Subcutaneous abdominal adipose tissue (tissue), 5 donors: ENCODE measurements around the gene EDEM1.

Source experiments
- H3K27ac ChIP-seq: one replicate; pipeline ENCODE4 v1.7.0; 2013; ENCODE audit warnings: low read depth, mild to moderate bottlenecking, inconsistent platforms, low read length, moderate library complexity
- H3K27me3 ChIP-seq, 5 donors: one replicate each; pipeline ENCODE4 v1.7.0; 2013; ENCODE audit warnings: low read length in 5 of 5, inconsistent platforms in 1 of 5; ENCODE audit not compliant: control insufficient read depth in 5 of 5, insufficient read depth in 4 of 5
- H3K36me3 ChIP-seq, 5 donors: one replicate each; pipeline ENCODE4 v1.7.0; 2013; ENCODE audit warnings: low read length in 5 of 5; ENCODE audit not compliant: control insufficient read depth in 5 of 5, insufficient read depth in 5 of 5
- H3K4me1 ChIP-seq, 5 donors: one replicate each; pipeline ENCODE4 v1.7.0; 2013; ENCODE audit warnings: low read length in 5 of 5, mild to moderate bottlenecking in 3 of 5, moderate library complexity in 1 of 5; ENCODE audit not compliant: control insufficient read depth in 5 of 5, insufficient read depth in 5 of 5
- H3K4me3 ChIP-seq, 5 donors: one replicate each; pipeline ENCODE4 v1.7.0; 2013; ENCODE audit warnings: low read length in 5 of 5, low read depth in 1 of 5
- H3K9ac ChIP-seq, 5 donors: one replicate each; pipeline ENCODE4 v1.7.0; 2013; ENCODE audit warnings: low read length in 5 of 5, mild to moderate bottlenecking in 4 of 5, moderate library complexity in 3 of 5
- H3K9me3 ChIP-seq, 5 donors: one replicate each; pipeline ENCODE4 v1.7.0; 2013; ENCODE audit warnings: low read length in 5 of 5; ENCODE audit not compliant: control insufficient read depth in 5 of 5
- donor health status: healthy.
- donor health status: healthy.
- donor health status: healthy.
- donor health status: healthy.
- donor health status: healthy.

Gene EDEM1

GRCh38 chr3:5149306-5149880 is 38.1 kb upstream of the EDEM1 start:
- Histone ChIP-seq H3K27ac (no peak overlapping the region), H3K4me1 (peaks cover 0 to 28% (median 9%) of the 10 kb centered on the region in 5 donors)

GRCh38 chr3:5151586-5151985 is 35.9 kb upstream of the EDEM1 start:
- H3K9me3 ChIP-seq, result no peaks in the 10 kb centered on the region
- H3K36me3 ChIP-seq, result peaks cover 0 to 5% (median 0%) of the 10 kb centered on the region in 5 donors
- no peak overlapping the region for H3K9ac ChIP-seq
- H3K4me1 ChIP-seq, result peaks cover 0 to 15% (median 5%) of the 10 kb centered on the region in 5 donors
- H3K27ac ChIP-seq, result no peak overlapping the region
- no peaks in the 10 kb centered on the region for H3K27me3 ChIP-seq
- no peak overlapping the region for H3K4me3 ChIP-seq

More at GRCh38 chr3:5149306-5149880, 38.1 kb upstream of the EDEM1 start:
- Histone ChIP-seq H3K27me3 (no peaks in the 10 kb centered on the region), H3K9ac (no peak overlapping the region), H3K9me3 (no peaks in the 10 kb centered on the region), H3K4me3 (no peak overlapping the region), H3K36me3 (peaks cover 0 to 3% (median 0%) of the 10 kb centered on the region in 5 donors)

- Histone ChIP-seq H3K36me3 (peaks cover 0 to 5% (median 0%) of the 10 kb centered on the region in 5 donors), H3K9ac (no peak overlapping the region), H3K4me1 (peaks cover 0 to 16% (median 9%) of the 10 kb centered on the region in 5 donors), H3K27me3 (no peaks in the 10 kb centered on the region), H3K9me3 (no peaks in the 10 kb centered on the region), H3K4me3 (no peak overlapping the region), H3K27ac (no peak overlapping the region)
These were observed 34.4 kb upstream of the EDEM1 start for GRCh38 chr3:5153074-5153473.

GRCh38 chr3:5155241-5155640 is 32.3 kb upstream of the EDEM1 start:
- Histone ChIP-seq H3K36me3 (peaks cover 0 to 2% (median 0%) of the 10 kb centered on the region in 5 donors), H3K4me1 (peaks cover 0 to 7% (median 2%) of the 10 kb centered on the region in 5 donors), H3K9me3 (no peaks in the 10 kb centered on the region), H3K9ac (no peak overlapping the region), H3K27me3 (no peaks in the 10 kb centered on the region), H3K27ac (no peak overlapping the region), H3K4me3 (no peak overlapping the region)

GRCh38 chr3:5160321-5160720 is 27.2 kb upstream of the EDEM1 start:
- Histone ChIP-seq H3K4me3 (no peak overlapping the region), H3K4me1 (peaks cover 0 to 25% (median 12%) of the 10 kb centered on the region in 5 donors), H3K36me3 (no peaks in the 10 kb centered on the region), H3K27ac (no peak overlapping the region), H3K9me3 (no peaks in the 10 kb centered on the region), H3K9ac (no peak overlapping the region), H3K27me3 (no peaks in the 10 kb centered on the region)

GRCh38 chr3:5160940-5161858 is 26.3 kb upstream of the EDEM1 start:
- Histone ChIP-seq H3K4me3 (no peak overlapping the region), H3K4me1 (peaks cover 0 to 30% (median 12%) of the 10 kb centered on the region in 5 donors), H3K36me3 (no peaks in the 10 kb centered on the region), H3K9ac (no peak overlapping the region), H3K27me3 (no peaks in the 10 kb centered on the region), H3K9me3 (no peaks in the 10 kb centered on the region), H3K27ac (no peak overlapping the region)

- H3K27ac ChIP-seq, result no peak overlapping the region
- H3K27me3 ChIP-seq, result no peaks in the 10 kb centered on the region
- H3K4me3 ChIP-seq, result no peak overlapping the region
- peaks cover 0 to 29% (median 13%) of the 10 kb centered on the region in 5 donors for H3K4me1 ChIP-seq
- no peaks in the 10 kb centered on the region for H3K36me3 ChIP-seq
- no peaks in the 10 kb centered on the region for H3K9me3 ChIP-seq
- H3K9ac ChIP-seq, result no peak overlapping the region
These were observed 25.4 kb upstream of the EDEM1 start for GRCh38 chr3:5162102-5162501.

GRCh38 chr3:5165698-5166097 is 21.8 kb upstream of the EDEM1 start:
- Histone ChIP-seq H3K36me3 (peaks cover 0 to under 1% (median 0%) of the 10 kb centered on the region in 5 donors), H3K27me3 (no peaks in the 10 kb centered on the region), H3K9me3 (no peaks in the 10 kb centered on the region), H3K4me3 (no peak overlapping the region), H3K27ac (no peak overlapping the region), H3K9ac (no peak overlapping the region), H3K4me1 (peaks cover 0 to 21% (median 12%) of the 10 kb centered on the region in 5 donors)

- peaks cover 0 to 9% (median 4%) of the 10 kb centered on the region in 5 donors for H3K4me1 ChIP-seq
- no peak overlapping the region for H3K27ac ChIP-seq
- H3K9ac ChIP-seq, result no peak overlapping the region
- H3K4me3 ChIP-seq, result no peak overlapping the region
- no peaks in the 10 kb centered on the region for H3K27me3 ChIP-seq
- H3K36me3 ChIP-seq, result peaks cover 0 to 6% (median 3%) of the 10 kb centered on the region in 5 donors
- no peaks in the 10 kb centered on the region for H3K9me3 ChIP-seq
These were observed 20.7 kb upstream of the EDEM1 start for GRCh38 chr3:5166846-5167245.

GRCh38 chr3:5168110-5168509 is 19.4 kb upstream of the EDEM1 start:
- H3K4me1 ChIP-seq, result peaks cover 0 to 6% (median 4%) of the 10 kb centered on the region in 5 donors
- no peaks in the 10 kb centered on the region for H3K9me3 ChIP-seq
- no peak overlapping the region for H3K4me3 ChIP-seq
- peaks cover 6 to 18% (median 11%) of the 10 kb centered on the region in 5 donors for H3K36me3 ChIP-seq
- H3K27ac ChIP-seq, result no peak overlapping the region
- no peak overlapping the region for H3K9ac ChIP-seq
- H3K27me3 ChIP-seq, result no peaks in the 10 kb centered on the region
